Measurements from ENCODE around the gene C1orf185.
"Not testable (repeated sequence)": the region's sequence is repeated elsewhere in the genome, so short reads cannot be mapped to it uniquely, and the experiment has no call there.

Gene C1orf185

GRCh38 chr1:51177988-51178387 is 76.0 kb downstream of the C1orf185 start:
- H3K79me1 ChIP-seq (replicated peaks; ENCODE audit: low read length, poor library complexity, severe bottlenecking); H2AFZ ChIP-seq (ENCODE audit: low read depth, low read length); H4K91ac ChIP-seq (ENCODE audit: low read length); H3K4ac ChIP-seq (ENCODE audit: low read depth in 1 of 2, low read length in 2 of 2); H2BK120ac ChIP-seq (ENCODE audit: low read depth, low read length); H2AK5ac ChIP-seq (ENCODE audit: low read length, severe bottlenecking); H3K4me2 ChIP-seq (ENCODE audit: low read length, poor library complexity, severe bottlenecking); H3K4me3 ChIP-seq (ENCODE audit: insufficient read depth in 1 of 2, low read depth in 1 of 2, low read length in 2 of 2); H3K36me3 ChIP-seq (ENCODE audit: control insufficient read depth in 1 of 2, insufficient read depth in 2 of 2, low read depth in 1 of 2, low read length in 2 of 2); DNase-seq; H4K8ac ChIP-seq (ENCODE audit: low read length); H3K27me3 ChIP-seq (ENCODE audit: control insufficient read depth in 1 of 2, insufficient read depth in 1 of 2, low read length in 2 of 2); H3K18ac ChIP-seq (ENCODE audit: low read depth in 1 of 2, low read length in 2 of 2); H3K23ac ChIP-seq (ENCODE audit: low read length in 2 of 2); H2BK15ac ChIP-seq (ENCODE audit: low read depth, poor library complexity, severe bottlenecking); H3K14ac ChIP-seq (ENCODE audit: low read length in 2 of 2); H2BK12ac ChIP-seq (ENCODE audit: low read length in 2 of 2); H3K9me3 ChIP-seq (ENCODE audit: control insufficient read depth, low read length); H3K27ac ChIP-seq (ENCODE audit: low read length, poor library complexity, severe bottlenecking); H3K4me1 ChIP-seq (ENCODE audit: control insufficient read depth, insufficient read depth, low read depth, low read length); H3K9ac ChIP-seq (ENCODE audit: low read length); H2BK5ac ChIP-seq (ENCODE audit: low read depth, low read length, poor library complexity, severe bottlenecking): not testable (repeated sequence)
- 90% methylated on average over 6 of the region's 6 CpGs for WGBS

GRCh38 chr1:51188230-51188629 is 86.2 kb downstream of the C1orf185 start:
- no peaks in the 10 kb centered on the region for H3K36me3 ChIP-seq (ENCODE audit: control insufficient read depth in 1 of 2, insufficient read depth in 2 of 2, low read depth in 1 of 2, low read length in 2 of 2)
- H3K4ac ChIP-seq (ENCODE audit: low read depth in 1 of 2, low read length in 2 of 2) = no peak overlapping the region
- no peak overlapping the region for H2BK12ac ChIP-seq (ENCODE audit: low read length in 2 of 2)
- H3K9me3 ChIP-seq (ENCODE audit: control insufficient read depth, low read length) = no peaks in the 10 kb centered on the region
- H3K14ac ChIP-seq (ENCODE audit: low read length in 2 of 2) = no peak overlapping the region
- no peak overlapping the region for H4K8ac ChIP-seq (ENCODE audit: low read length)
- no peak overlapping the region for H2BK120ac ChIP-seq (ENCODE audit: low read depth, low read length)
- no peak overlapping the region for H2BK5ac ChIP-seq (ENCODE audit: low read depth, low read length, poor library complexity, severe bottlenecking)
- no peak for DNase-seq
- no peak overlapping the region for H4K91ac ChIP-seq (ENCODE audit: low read length)
- H2BK15ac ChIP-seq (ENCODE audit: low read depth, poor library complexity, severe bottlenecking) = no peak overlapping the region
- H3K4me3 ChIP-seq (ENCODE audit: insufficient read depth in 1 of 2, low read depth in 1 of 2, low read length in 2 of 2) = no peak overlapping the region
- H2AK5ac ChIP-seq (ENCODE audit: low read length, severe bottlenecking) = no peak overlapping the region
- H3K9ac ChIP-seq (ENCODE audit: low read length) = no peak overlapping the region
- no peak overlapping the region for H2AFZ ChIP-seq (ENCODE audit: low read depth, low read length)
- no peak overlapping the region for H3K18ac ChIP-seq (ENCODE audit: low read depth in 1 of 2, low read length in 2 of 2)
- H3K4me2 ChIP-seq (ENCODE audit: low read length, poor library complexity, severe bottlenecking) = no peak overlapping the region
- H3K23ac ChIP-seq (ENCODE audit: low read length in 2 of 2) = no peak overlapping the region
- H3K79me1 ChIP-seq (replicated peaks; ENCODE audit: low read length, poor library complexity, severe bottlenecking) = no peaks in the 10 kb centered on the region
- H3K27ac ChIP-seq (ENCODE audit: low read length, poor library complexity, severe bottlenecking) = no peak overlapping the region
- H3K4me1 ChIP-seq (ENCODE audit: control insufficient read depth, insufficient read depth, low read depth, low read length) = no peaks in the 10 kb centered on the region
- peaks cover 4% of the 10 kb centered on the region in 2 experiments for H3K27me3 ChIP-seq (ENCODE audit: control insufficient read depth in 1 of 2, insufficient read depth in 1 of 2, low read length in 2 of 2)

GRCh38 chr1:51189421-51190073 is 87.5 kb downstream of the C1orf185 start:
- H3K4ac ChIP-seq (ENCODE audit: low read depth in 1 of 2, low read length in 2 of 2) = no peak overlapping the region
- no peaks in the 10 kb centered on the region for H3K4me1 ChIP-seq (ENCODE audit: control insufficient read depth, insufficient read depth, low read depth, low read length)
- H2BK120ac ChIP-seq (ENCODE audit: low read depth, low read length) = no peak overlapping the region
- H4K91ac ChIP-seq (ENCODE audit: low read length) = no peak overlapping the region
- no peaks in the 10 kb centered on the region for H3K79me1 ChIP-seq (replicated peaks; ENCODE audit: low read length, poor library complexity, severe bottlenecking)
- no peaks in the 10 kb centered on the region for H3K27me3 ChIP-seq (ENCODE audit: control insufficient read depth in 1 of 2, insufficient read depth in 1 of 2, low read length in 2 of 2)
- no peak overlapping the region for H2AK5ac ChIP-seq (ENCODE audit: low read length, severe bottlenecking)
- no peak overlapping the region for H2AFZ ChIP-seq (ENCODE audit: low read depth, low read length)
- H3K4me2 ChIP-seq (ENCODE audit: low read length, poor library complexity, severe bottlenecking) = no peak overlapping the region
- no peak overlapping the region for H4K8ac ChIP-seq (ENCODE audit: low read length)
- no peak overlapping the region for H3K14ac ChIP-seq (ENCODE audit: low read length in 2 of 2)
- peak; percentile 71 for DNase-seq
- no peaks in the 10 kb centered on the region for H3K36me3 ChIP-seq (ENCODE audit: control insufficient read depth in 1 of 2, insufficient read depth in 2 of 2, low read depth in 1 of 2, low read length in 2 of 2)
- no peak overlapping the region for H3K18ac ChIP-seq (ENCODE audit: low read depth in 1 of 2, low read length in 2 of 2)
- H3K9ac ChIP-seq (ENCODE audit: low read length) = no peak overlapping the region
- WGBS = 80% methylated on average over 2 of the region's 2 CpGs
- H2BK12ac ChIP-seq (ENCODE audit: low read length in 2 of 2) = no peak overlapping the region
- no peak overlapping the region for H2BK5ac ChIP-seq (ENCODE audit: low read depth, low read length, poor library complexity, severe bottlenecking)
- no peak overlapping the region for H2BK15ac ChIP-seq (ENCODE audit: low read depth, poor library complexity, severe bottlenecking)
- no peak overlapping the region for H3K27ac ChIP-seq (ENCODE audit: low read length, poor library complexity, severe bottlenecking)
- H3K4me3 ChIP-seq (ENCODE audit: insufficient read depth in 1 of 2, low read depth in 1 of 2, low read length in 2 of 2) = no peak overlapping the region
- no peaks in the 10 kb centered on the region for H3K9me3 ChIP-seq (ENCODE audit: control insufficient read depth, low read length)
- no peak overlapping the region for H3K23ac ChIP-seq (ENCODE audit: low read length in 2 of 2)

- H2AFZ ChIP-seq (ENCODE audit: low read depth, low read length) = no peak overlapping the region
- no peaks in the 10 kb centered on the region for H3K27me3 ChIP-seq (ENCODE audit: control insufficient read depth in 1 of 2, insufficient read depth in 1 of 2, low read length in 2 of 2)
- no peak overlapping the region for H4K91ac ChIP-seq (ENCODE audit: low read length)
- no peak overlapping the region for H3K27ac ChIP-seq (ENCODE audit: low read length, poor library complexity, severe bottlenecking)
- H3K4me3 ChIP-seq (ENCODE audit: insufficient read depth in 1 of 2, low read depth in 1 of 2, low read length in 2 of 2) = no peak overlapping the region
- H3K9me3 ChIP-seq (ENCODE audit: control insufficient read depth, low read length) = no peaks in the 10 kb centered on the region
- WGBS = no CpG with 5 or more reads among the region's 1 CpG
- H3K23ac ChIP-seq (ENCODE audit: low read length in 2 of 2) = no peak overlapping the region
- H3K18ac ChIP-seq (ENCODE audit: low read depth in 1 of 2, low read length in 2 of 2) = no peak overlapping the region
- H2BK120ac ChIP-seq (ENCODE audit: low read depth, low read length) = no peak overlapping the region
- H2BK12ac ChIP-seq (ENCODE audit: low read length in 2 of 2) = no peak overlapping the region
- no peak overlapping the region for H3K9ac ChIP-seq (ENCODE audit: low read length)
- no peak overlapping the region for H3K4ac ChIP-seq (ENCODE audit: low read depth in 1 of 2, low read length in 2 of 2)
- H2BK5ac ChIP-seq (ENCODE audit: low read depth, low read length, poor library complexity, severe bottlenecking) = no peak overlapping the region
- H3K14ac ChIP-seq (ENCODE audit: low read length in 2 of 2) = no peak overlapping the region
- DNase-seq = no peak
- H2AK5ac ChIP-seq (ENCODE audit: low read length, severe bottlenecking) = no peak overlapping the region
- H3K36me3 ChIP-seq (ENCODE audit: control insufficient read depth in 1 of 2, insufficient read depth in 2 of 2, low read depth in 1 of 2, low read length in 2 of 2) = no peaks in the 10 kb centered on the region
- no peak overlapping the region for H2BK15ac ChIP-seq (ENCODE audit: low read depth, poor library complexity, severe bottlenecking)
- no peaks in the 10 kb centered on the region for H3K79me1 ChIP-seq (replicated peaks; ENCODE audit: low read length, poor library complexity, severe bottlenecking)
- H3K4me2 ChIP-seq (ENCODE audit: low read length, poor library complexity, severe bottlenecking) = no peak overlapping the region
- H4K8ac ChIP-seq (ENCODE audit: low read length) = no peak overlapping the region
- no peaks in the 10 kb centered on the region for H3K4me1 ChIP-seq (ENCODE audit: control insufficient read depth, insufficient read depth, low read depth, low read length)
These were observed 88.9 kb downstream of the C1orf185 start for GRCh38 chr1:51190961-51191360.
